DND-41 (cell line): ENCODE measurements around the gene MACF1.

ENCODE experiments used
- ATAC-seq: fragments of 200-7000 bp; cut with Tn5 transposase; 3 replicates; pipeline ENCODE4 v1.9.1; 2021; ENCODE audit warnings: low read depth; ENCODE audit not compliant: insufficient read depth
- DNase-seq: peaks from one replicate; pipeline ENCODE4 v3.0.0-alpha.2; 2020
- H2AFZ ChIP-seq: 2 replicates; pipeline ENCODE4 v1.6.0; 2012; ENCODE audit warnings: low read depth, low read length
- H3K27ac ChIP-seq: 2 replicates; pipeline ENCODE4 v1.5.1; 2012; ENCODE audit warnings: low read length, inconsistent platforms
- H3K27me3 ChIP-seq: fragments of 200-600 bp; sonication (generic); 2 replicates; pipeline ENCODE4 v1.6.0; 2012; ENCODE audit warnings: low read length, mild to moderate bottlenecking, inconsistent platforms; ENCODE audit not compliant: insufficient read depth, poor library complexity
- H3K36me3 ChIP-seq: 2 replicates; pipeline ENCODE4 v1.5.1; 2012; ENCODE audit warnings: low read length, inconsistent platforms; ENCODE audit not compliant: insufficient read depth
- H3K4me1 ChIP-seq: 2 replicates; pipeline ENCODE4 v1.5.1; 2012; ENCODE audit warnings: mild to moderate bottlenecking, low read length; ENCODE audit not compliant: insufficient read depth
- H3K4me2 ChIP-seq: 2 replicates; pipeline ENCODE4 v1.6.0; 2012; ENCODE audit warnings: mild to moderate bottlenecking, moderate library complexity, low read length, inconsistent platforms; ENCODE audit not compliant: insufficient read depth
- H3K4me3 ChIP-seq, 2 experiments: fragments of 200-600 bp in 1 of 2; shearing (Covaris generic) in 1 of 2; 2 replicates each; pipeline ENCODE4 v1.5.1; 2012 to 2016; ENCODE audit warnings: inconsistent platforms in 2 of 2, low read length in 2 of 2, mild to moderate bottlenecking in 2 of 2, low read depth in 1 of 2, moderate library complexity in 1 of 2
- H3K79me2 ChIP-seq: 2 replicates; pipeline ENCODE4 v1.6.0; 2012; ENCODE audit warnings: low read length, inconsistent platforms; ENCODE audit not compliant: insufficient read depth
- H3K9ac ChIP-seq: 2 replicates; pipeline ENCODE4 v1.6.0; 2012; ENCODE audit warnings: low read depth, mild to moderate bottlenecking, inconsistent platforms, low read length, moderate library complexity
- H3K9me3 ChIP-seq: 2 replicates; pipeline ENCODE4 v1.5.1; 2012; ENCODE audit warnings: low read length, moderate library complexity, mild to moderate bottlenecking, inconsistent platforms; ENCODE audit not compliant: insufficient read depth, severe bottlenecking
- H4K20me1 ChIP-seq: 2 replicates; pipeline ENCODE4 v1.6.0; 2012; ENCODE audit warnings: low read length; ENCODE audit not compliant: insufficient read depth
- CTCF ChIP-seq: IDR thresholded peaks from 2 replicates; pipeline ENCODE4 v1.5.1; 2012; ENCODE audit warnings: borderline replicate concordance, low read length, moderate library complexity, mild to moderate bottlenecking; ENCODE audit not compliant: poor library complexity, severe bottlenecking; ENCODE audit errors: extremely low read depth
- EZH2 ChIP-seq: IDR thresholded peaks from 3 replicates; pipeline ENCODE4 v1.6.1; 2012; ENCODE audit warnings: borderline replicate concordance, low read depth, mild to moderate bottlenecking, moderate library complexity, low read length, inconsistent platforms; ENCODE audit not compliant: severe bottlenecking

The MACF1 gene

GRCh38 chr1:39250460-39251240, 46.2 kb downstream of the MACF1 start:
- no peak overlapping the region for H3K4me2 ChIP-seq
- no peak for TF ChIP-seq EZH2
- TF ChIP-seq CTCF = no peak
- H3K79me2 ChIP-seq = peaks cover 15% of the 10 kb centered on the region
- no peaks in the 10 kb centered on the region for H3K9me3 ChIP-seq
- DNase-seq (no peak), ATAC-seq (no peak)
- no peaks in the 10 kb centered on the region for H3K27me3 ChIP-seq
- peaks cover 2% of the 10 kb centered on the region for H4K20me1 ChIP-seq
- no peak overlapping the region for H3K27ac ChIP-seq
- no peak overlapping the region for H2AFZ ChIP-seq
- H3K4me3 ChIP-seq = no peak overlapping the region
- H3K4me1 ChIP-seq = no peaks in the 10 kb centered on the region
- H3K36me3 ChIP-seq = peaks cover 36% of the 10 kb centered on the region
- no peak overlapping the region for H3K9ac ChIP-seq

GRCh38 chr1:39255222-39255621, 50.7 kb downstream of the MACF1 start:
- no peak for ATAC-seq
- no peak overlapping the region for H3K4me3 ChIP-seq
- no peaks in the 10 kb centered on the region; the same call in 1 of the 2 replicates for H4K20me1 ChIP-seq
- H3K4me2 ChIP-seq = no peak overlapping the region
- no peak for DNase-seq
- no peak for TF ChIP-seq EZH2
- TF ChIP-seq CTCF = no peak
- H3K9me3 ChIP-seq = no peaks in the 10 kb centered on the region
- no peaks in the 10 kb centered on the region for H3K27me3 ChIP-seq
- no peaks in the 10 kb centered on the region for H3K4me1 ChIP-seq
- no peak overlapping the region for H3K27ac ChIP-seq
- H3K36me3 ChIP-seq = peaks cover 69% of the 10 kb centered on the region
- 0 out of 2 replicates have a peak, but pooled peaks cover 3% of the 10 kb centered on the region for H3K79me2 ChIP-seq
- H2AFZ ChIP-seq = no peak overlapping the region
- H3K9ac ChIP-seq = no peak overlapping the region

GRCh38 chr1:39258146-39258924, 53.8 kb downstream of the MACF1 start:
- TF ChIP-seq CTCF (peak; percentile 92), EZH2 (no peak)
- Histone ChIP-seq H3K9me3 (no peaks in the 10 kb centered on the region), H4K20me1 (no peaks in the 10 kb centered on the region), H3K4me2 (no peak overlapping the region), H2AFZ (no peak overlapping the region), H3K27ac (peak overlapping the region; percentile 54), H3K4me3 (no peak overlapping the region), H3K4me1 (peaks cover 7% of the 10 kb centered on the region; the same call in 1 of the 2 replicates), H3K9ac (no peak overlapping the region), H3K27me3 (no peaks in the 10 kb centered on the region), H3K36me3 (peaks cover 65% of the 10 kb centered on the region), H3K79me2 (peaks cover 3% of the 10 kb centered on the region; the same call in 1 of the 2 replicates)
- ATAC-seq (peak; percentile 82), DNase-seq (peak; percentile 73)
